Mesendoderm (in vitro differentiated cells): Measurements from ENCODE around the gene ARHGAP1.
"Not testable (repeated sequence)": the region's sequence is repeated elsewhere in the genome, so short reads cannot be mapped to it uniquely, and the experiment has no call there.

Experiments
- DNase-seq: peaks from one replicate; pipeline ENCODE4 v3.0.0; 2013
- H2AK5ac ChIP-seq: 2 replicates; pipeline ENCODE4 v1.6.1; 2013; ENCODE audit warnings: low read length, inconsistent platforms
- H2BK120ac ChIP-seq: 2 replicates; pipeline ENCODE4 v1.6.1; 2013; ENCODE audit warnings: low read depth, mild to moderate bottlenecking, low read length, moderate library complexity, mixed read lengths
- H2BK15ac ChIP-seq: replicated peaks from 2 replicates; pipeline ENCODE4 v1.6.1; 2013; ENCODE audit warnings: low read depth, mild to moderate bottlenecking, moderate library complexity
- H2BK5ac ChIP-seq: 2 replicates; pipeline ENCODE4 v1.6.1; 2013; ENCODE audit warnings: low read length, inconsistent platforms
- H3K18ac ChIP-seq: 2 replicates; pipeline ENCODE4 v1.6.1; 2013; ENCODE audit warnings: mild to moderate bottlenecking, low read length, mixed read lengths
- H3K23ac ChIP-seq: one replicate; pipeline ENCODE4 v1.6.1; 2013; ENCODE audit warnings: low read length
- H3K27ac ChIP-seq: 2 replicates; pipeline ENCODE4 v1.5.1; 2013; ENCODE audit warnings: low read depth, mild to moderate bottlenecking, inconsistent platforms, low read length, moderate library complexity
- H3K27me3 ChIP-seq: 2 replicates; pipeline ENCODE4 v1.6.1; 2013; ENCODE audit warnings: low read length, control low read depth, mild to moderate bottlenecking, inconsistent platforms; ENCODE audit not compliant: insufficient read depth, poor library complexity
- H3K36me3 ChIP-seq: 2 replicates; pipeline ENCODE4 v1.6.1; 2013; ENCODE audit warnings: low read length, inconsistent platforms; ENCODE audit not compliant: control insufficient read depth, insufficient read depth
- H3K4ac ChIP-seq: one replicate; pipeline ENCODE4 v1.6.1; 2013; ENCODE audit warnings: low read depth, mild to moderate bottlenecking, low read length, moderate library complexity
- H3K4me1 ChIP-seq: 2 replicates; pipeline ENCODE4 v1.6.1; 2013; ENCODE audit warnings: low read depth, low read length, inconsistent platforms; ENCODE audit not compliant: control insufficient read depth
- H3K4me2 ChIP-seq: 2 replicates; pipeline ENCODE4 v1.6.1; 2013; ENCODE audit warnings: low read length
- H3K4me3 ChIP-seq: 2 replicates; pipeline ENCODE4 v1.5.1; 2013; ENCODE audit warnings: mild to moderate bottlenecking, low read length
- H3K56ac ChIP-seq: one replicate; pipeline ENCODE4 v1.6.1; 2013; ENCODE audit warnings: low read length
- H3K79me1 ChIP-seq: 2 replicates; pipeline ENCODE4 v1.6.1; 2013; ENCODE audit warnings: low read length, inconsistent platforms
- H3K79me2 ChIP-seq: 2 replicates; pipeline ENCODE4 v1.6.1; 2013; ENCODE audit warnings: mild to moderate bottlenecking, low read length; ENCODE audit not compliant: control insufficient read depth, insufficient read depth
- H3K9ac ChIP-seq: 2 replicates; pipeline ENCODE4 v1.6.1; 2013; ENCODE audit warnings: low read length, inconsistent platforms
- H4K5ac ChIP-seq: one replicate; pipeline ENCODE4 v1.6.1; 2013; ENCODE audit warnings: low read length
- H4K8ac ChIP-seq: one replicate; pipeline ENCODE4 v1.6.1; 2013; ENCODE audit warnings: low read depth, mild to moderate bottlenecking, control low read depth, low read length, moderate library complexity
- WGBS: extraction: QIAGEN DNeasy Blood & Tissue Kit; methylation state at CpG from one replicate; pipeline ENCODE4 v1.1.7; 2013; ENCODE audit warnings: low lambda C conversion rate, missing lambda C conversion rate; ENCODE audit not compliant: insufficient coverage; ENCODE audit errors: extremely low coverage; 5-methylcytosine and 5-hydroxymethylcytosine counted together

ARHGAP1 gene

GRCh38 chr11:46717825-46718154 lies 17.4 kb upstream of the ARHGAP1 start:
- H4K8ac ChIP-seq, H3K23ac ChIP-seq, H3K36me3 ChIP-seq, DNase-seq, H2BK5ac ChIP-seq, H3K4me2 ChIP-seq, H3K18ac ChIP-seq, H4K5ac ChIP-seq, H3K27ac ChIP-seq, H3K4me1 ChIP-seq, H2AK5ac ChIP-seq, H3K9ac ChIP-seq, H3K4ac ChIP-seq, H3K4me3 ChIP-seq, H2BK120ac ChIP-seq, H3K79me2 ChIP-seq, H2BK15ac ChIP-seq, H3K27me3 ChIP-seq, H3K56ac ChIP-seq, H3K79me1 ChIP-seq: not testable (repeated sequence)
- WGBS, result no CpG with 5 or more reads among the region's 2 CpGs

GRCh38 chr11:46712874-46713576 lies 12.6 kb upstream of the ARHGAP1 start:
- Histone ChIP-seq H3K4me1 (no peaks in the 10 kb centered on the region), H3K36me3 (no peaks in the 10 kb centered on the region), H3K23ac (no peak overlapping the region), H2BK120ac (no peak overlapping the region), H3K9ac (no peak overlapping the region), H3K4me3 (no peak overlapping the region), H2BK15ac (no peak overlapping the region), H3K18ac (no peak overlapping the region), H3K56ac (no peak overlapping the region), H3K4ac (no peak overlapping the region), H3K27ac (no peak overlapping the region), H3K27me3 (no peaks in the 10 kb centered on the region), H4K5ac (no peak overlapping the region), H2BK5ac (no peak overlapping the region), H2AK5ac (no peak overlapping the region), H3K79me1 (no peaks in the 10 kb centered on the region), H4K8ac (no peak overlapping the region), H3K79me2 (no peaks in the 10 kb centered on the region), H3K4me2 (no peak overlapping the region)
- no peak for DNase-seq
- WGBS, result no CpG with 5 or more reads among the region's 7 CpGs

- Histone ChIP-seq H3K56ac (no peak overlapping the region), H2BK5ac (no peak overlapping the region), H3K18ac (no peak overlapping the region), H4K5ac (no peak overlapping the region), H3K36me3 (no peaks in the 10 kb centered on the region), H4K8ac (no peak overlapping the region), H3K23ac (no peak overlapping the region), H3K4me2 (no peak overlapping the region), H3K27me3 (no peaks in the 10 kb centered on the region), H2AK5ac (no peak overlapping the region), H3K4me3 (no peak overlapping the region), H2BK15ac (no peak overlapping the region), H3K27ac (no peak overlapping the region), H3K4me1 (no peaks in the 10 kb centered on the region), H3K4ac (no peak overlapping the region), H2BK120ac (no peak overlapping the region), H3K79me1 (peaks cover 2% of the 10 kb centered on the region), H3K79me2 (no peaks in the 10 kb centered on the region), H3K9ac (no peak overlapping the region)
- WGBS, result no CpG with 5 or more reads among the region's 5 CpGs
- DNase-seq, result no peak
Observed at GRCh38 chr11:46711303-46711702, 10.9 kb upstream of the ARHGAP1 start.

GRCh38 chr11:46710821-46711269 lies 10.4 kb upstream of the ARHGAP1 start:
- Histone ChIP-seq H3K4ac (no peak overlapping the region), H3K9ac (no peak overlapping the region), H2BK5ac (no peak overlapping the region), H3K18ac (no peak overlapping the region), H3K56ac (no peak overlapping the region), H2BK15ac (no peak overlapping the region), H4K5ac (no peak overlapping the region), H4K8ac (no peak overlapping the region), H3K27me3 (no peaks in the 10 kb centered on the region), H2BK120ac (no peak overlapping the region), H3K79me1 (peaks cover 2% of the 10 kb centered on the region), H3K27ac (no peak overlapping the region), H3K4me1 (no peaks in the 10 kb centered on the region), H3K4me2 (no peak overlapping the region), H3K23ac (no peak overlapping the region), H3K79me2 (no peaks in the 10 kb centered on the region), H2AK5ac (no peak overlapping the region), H3K36me3 (peaks cover 2% of the 10 kb centered on the region), H3K4me3 (no peak overlapping the region)
- no peak for DNase-seq
- WGBS, result no CpG with 5 or more reads among the region's 10 CpGs

GRCh38 chr11:46709351-46709750 lies 8.9 kb upstream of the ARHGAP1 start:
- not testable (repeated sequence) for H3K79me2 ChIP-seq, H3K27ac ChIP-seq, H3K23ac ChIP-seq, H2BK120ac ChIP-seq, H4K8ac ChIP-seq, H3K18ac ChIP-seq, H2AK5ac ChIP-seq, H3K4ac ChIP-seq, H3K56ac ChIP-seq, H3K27me3 ChIP-seq, H3K4me1 ChIP-seq, H2BK15ac ChIP-seq, H3K9ac ChIP-seq, H4K5ac ChIP-seq, H3K4me3 ChIP-seq, H3K79me1 ChIP-seq, DNase-seq, H2BK5ac ChIP-seq, H3K36me3 ChIP-seq, H3K4me2 ChIP-seq
- no CpG with 5 or more reads among the region's 9 CpGs for WGBS

GRCh38 chr11:46706886-46707285 lies 6.5 kb upstream of the ARHGAP1 start:
- H3K79me1 ChIP-seq, result peaks cover 8% of the 10 kb centered on the region
- no peak overlapping the region for H3K56ac ChIP-seq
- H3K4me2 ChIP-seq, result no peak overlapping the region
- no peaks in the 10 kb centered on the region for H3K27me3 ChIP-seq
- H2BK120ac ChIP-seq, result no peak overlapping the region
- no peaks in the 10 kb centered on the region for H3K4me1 ChIP-seq
- no peak for DNase-seq
- H2BK5ac ChIP-seq, result no peak overlapping the region
- no peak overlapping the region for H3K27ac ChIP-seq
- peaks cover 18% of the 10 kb centered on the region for H3K36me3 ChIP-seq
- no peak overlapping the region for H3K23ac ChIP-seq
- H3K18ac ChIP-seq, result no peak overlapping the region
- H2BK15ac ChIP-seq, result no peak overlapping the region
- no peak overlapping the region for H4K5ac ChIP-seq
- H3K79me2 ChIP-seq, result peaks cover 6% of the 10 kb centered on the region
- no peak overlapping the region for H3K9ac ChIP-seq
- no peak overlapping the region for H3K4me3 ChIP-seq
- H2AK5ac ChIP-seq, result no peak overlapping the region
- WGBS, result no CpG with 5 or more reads among the region's 7 CpGs
- no peak overlapping the region for H3K4ac ChIP-seq
- H4K8ac ChIP-seq, result no peak overlapping the region
